SK-N-SH treated with all-trans-retinoic acid at 6 μM for 48 hours (cell line): ENCODE data around the gene DCTN3.

Experiments used
- ATAC-seq: fragments of 200-7000 bp; cut with Tn5 transposase; 3 replicates; pipeline ENCODE4 v1.9.1; 2020; ENCODE audit warnings: mild to moderate bottlenecking, moderate library complexity
- ARNTL ChIP-seq: fragments of 450-650 bp; formaldehyde crosslinking; IDR thresholded peaks from 2 replicates; pipeline ENCODE4 v1.5.0; 2020; ENCODE audit warnings: low read depth, mild to moderate bottlenecking, moderate library complexity, borderline replicate concordance
- BACH2 ChIP-seq: fragments of 250-450 bp; sonication (Bioruptor Pico); IDR thresholded peaks from 2 replicates; pipeline ENCODE4 v1.9.0; 2021; ENCODE audit warnings: mild to moderate bottlenecking, borderline replicate concordance
- CSDC2 ChIP-seq: fragments of 250-450 bp; sonication (Bioruptor Pico); IDR thresholded peaks from 2 replicates; pipeline ENCODE4 v1.5.0; 2020; ENCODE audit warnings: mild to moderate bottlenecking, moderate library complexity
- CSRNP3 ChIP-seq: fragments of 250-450 bp; sonication (Bioruptor Pico); IDR thresholded peaks from 2 replicates; pipeline ENCODE4 v1.5.1; 2021; ENCODE audit warnings: mild to moderate bottlenecking, moderate library complexity
- ESRRG ChIP-seq: fragments of 250-450 bp; sonication (Bioruptor Pico); IDR thresholded peaks from 2 replicates; pipeline ENCODE4 v1.6.1; 2021; ENCODE audit warnings: mild to moderate bottlenecking
- GLIS3 ChIP-seq: fragments of 250-450 bp; sonication (Bioruptor Pico); IDR thresholded peaks from 2 replicates; pipeline ENCODE4 v1.5.0; 2020; ENCODE audit warnings: mild to moderate bottlenecking, moderate library complexity
- ISL1 ChIP-seq: fragments of 250-450 bp; sonication (Bioruptor Pico); IDR thresholded peaks from 2 replicates; pipeline ENCODE4 v2.1.2; 2022; ENCODE audit warnings: mild to moderate bottlenecking, moderate library complexity
- OSR1 ChIP-seq: fragments of 250-450 bp; sonication (Bioruptor Pico); IDR thresholded peaks from 2 replicates; pipeline ENCODE4 v1.8.0; 2022; ENCODE audit warnings: moderate library complexity, mild to moderate bottlenecking, inconsistent platforms
- POU6F1 ChIP-seq: fragments of 250-450 bp; sonication (Bioruptor Pico); IDR thresholded peaks from 2 replicates; pipeline ENCODE4 v1.8.0; 2021; ENCODE audit warnings: low read depth, mild to moderate bottlenecking, moderate library complexity, borderline replicate concordance
- PPARA ChIP-seq: fragments of 250-450 bp; sonication (Bioruptor Pico); IDR thresholded peaks from 2 replicates; pipeline ENCODE4 v1.5.0; 2020; ENCODE audit warnings: mild to moderate bottlenecking, borderline replicate concordance
- SNAI2 ChIP-seq: fragments of 250-450 bp; sonication (Bioruptor Pico); IDR thresholded peaks from 2 replicates; pipeline ENCODE4 v1.5.0; 2020; ENCODE audit warnings: mild to moderate bottlenecking, moderate library complexity
- TCF4 ChIP-seq: fragments of 250-450 bp; sonication (Bioruptor Pico); IDR thresholded peaks from 2 replicates; pipeline ENCODE4 v1.8.0; 2021; ENCODE audit warnings: mild to moderate bottlenecking, moderate library complexity, borderline replicate concordance
- TOX ChIP-seq: fragments of 250-450 bp; sonication (Bioruptor Pico); IDR thresholded peaks from 2 replicates; pipeline ENCODE4 v1.8.0; 2021; ENCODE audit warnings: mild to moderate bottlenecking, moderate library complexity, borderline replicate concordance
- TSHZ2 ChIP-seq: fragments of 250-450 bp; sonication (Bioruptor Pico); IDR thresholded peaks from 2 replicates; pipeline ENCODE4 v1.5.0; 2020; ENCODE audit warnings: mild to moderate bottlenecking, moderate library complexity
- ZC3H10 ChIP-seq: fragments of 250-450 bp; sonication (Bioruptor Pico); IDR thresholded peaks from 2 replicates; pipeline ENCODE4 v1.5.1; 2021; ENCODE audit warnings: mild to moderate bottlenecking, moderate library complexity
- ZFP3 ChIP-seq: fragments of 250-450 bp; sonication (Bioruptor Pico); IDR thresholded peaks from 2 replicates; pipeline ENCODE4 v1.5.0; 2020; ENCODE audit warnings: mild to moderate bottlenecking, moderate library complexity
- ZNF565 ChIP-seq: fragments of 450-650 bp; formaldehyde crosslinking; conservative IDR thresholded peaks from 2 replicates; pipeline ENCODE4 v1.5.0; 2020; ENCODE audit warnings: low read depth, mild to moderate bottlenecking, moderate library complexity
- ZNF70 ChIP-seq: fragments of 450-650 bp; formaldehyde crosslinking; IDR thresholded peaks from 2 replicates; pipeline ENCODE4 v1.5.0; 2020; ENCODE audit warnings: mild to moderate bottlenecking, moderate library complexity
- ZNF8 ChIP-seq: fragments of 450-650 bp; formaldehyde crosslinking; IDR thresholded peaks from 2 replicates; pipeline ENCODE4 v1.5.0; 2020; ENCODE audit warnings: mild to moderate bottlenecking, moderate library complexity
- TF ChIP-seq, protein P1 (sequence below): fragments of 250-450 bp; sonication (Bioruptor Pico); IDR thresholded peaks from 2 replicates; pipeline ENCODE4 v1.8.0; 2020; ENCODE audit warnings: mild to moderate bottlenecking, moderate library complexity, borderline replicate concordance
- TF ChIP-seq, protein P2 (sequence below): fragments of 250-450 bp; sonication (Bioruptor Pico); IDR thresholded peaks from 2 replicates; pipeline ENCODE4 v1.5.1; 2020; ENCODE audit warnings: low read depth, mild to moderate bottlenecking, moderate library complexity

The DCTN3 gene

GRCh38 chr9:34572628-34573027 is 47.7 kb downstream of the DCTN3 start:
- TF ChIP-seq ISL1 (no peak), OSR1 (CRISPR knock-in tag) (no peak), ZNF70 (CRISPR knock-in tag) (no peak), ZC3H10 (CRISPR knock-in tag) (no peak), TOX (CRISPR knock-in tag) (no peak), TCF4 (no peak), POU6F1 (CRISPR knock-in tag) (no peak)
- TF ChIP-seq, all 23 proteins: peak for 0
- no peak for ATAC-seq

DNA sequence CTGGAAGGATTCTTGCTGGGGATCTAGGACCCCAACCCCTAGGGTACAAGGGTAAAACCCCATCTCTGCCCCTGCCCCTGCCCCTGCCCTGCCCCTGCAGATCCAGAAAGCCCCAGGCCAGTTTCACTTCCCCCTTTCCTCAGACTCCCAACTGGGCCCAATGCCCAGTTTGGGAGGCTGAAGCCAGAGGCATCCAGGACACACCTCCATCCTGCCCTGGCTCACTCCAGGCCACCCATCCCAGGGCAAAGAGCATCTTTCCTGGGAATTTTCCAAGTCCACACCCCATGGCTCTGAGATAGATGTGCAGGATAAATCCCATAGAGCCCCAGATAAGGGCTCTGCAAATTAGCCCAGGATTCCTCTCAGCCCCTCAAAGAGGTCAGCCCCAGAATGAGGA is 48.2 kb downstream of the DCTN3 start:
- ATAC-seq, result peak; percentile 31; the same call in 2 of the 3 replicates
- TF ChIP-seq GLIS3 (no peak), TOX (CRISPR knock-in tag) (no peak), ZNF565 (CRISPR knock-in tag) (no peak), TCF4 (no peak), ARNTL (CRISPR knock-in tag) (no peak), CSDC2 (CRISPR knock-in tag) (no peak), TSHZ2 (CRISPR knock-in tag) (no peak), ZNF70 (CRISPR knock-in tag) (no peak), OSR1 (CRISPR knock-in tag) (no peak), ESRRG (no peak), CSRNP3 (CRISPR knock-in tag) (no peak), ZFP3 (no peak), ISL1 (no peak), SNAI2 (CRISPR knock-in tag) (no peak)
- TF ChIP-seq, protein P1, sequence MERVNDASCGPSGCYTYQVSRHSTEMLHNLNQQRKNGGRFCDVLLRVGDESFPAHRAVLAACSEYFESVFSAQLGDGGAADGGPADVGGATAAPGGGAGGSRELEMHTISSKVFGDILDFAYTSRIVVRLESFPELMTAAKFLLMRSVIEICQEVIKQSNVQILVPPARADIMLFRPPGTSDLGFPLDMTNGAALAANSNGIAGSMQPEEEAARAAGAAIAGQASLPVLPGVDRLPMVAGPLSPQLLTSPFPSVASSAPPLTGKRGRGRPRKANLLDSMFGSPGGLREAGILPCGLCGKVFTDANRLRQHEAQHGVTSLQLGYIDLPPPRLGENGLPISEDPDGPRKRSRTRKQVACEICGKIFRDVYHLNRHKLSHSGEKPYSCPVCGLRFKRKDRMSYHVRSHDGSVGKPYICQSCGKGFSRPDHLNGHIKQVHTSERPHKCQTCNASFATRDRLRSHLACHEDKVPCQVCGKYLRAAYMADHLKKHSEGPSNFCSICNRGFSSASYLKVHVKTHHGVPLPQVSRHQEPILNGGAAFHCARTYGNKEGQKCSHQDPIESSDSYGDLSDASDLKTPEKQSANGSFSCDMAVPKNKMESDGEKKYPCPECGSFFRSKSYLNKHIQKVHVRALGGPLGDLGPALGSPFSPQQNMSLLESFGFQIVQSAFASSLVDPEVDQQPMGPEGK (CRISPR knock-in tag), result no peak
- TF ChIP-seq, protein P2, sequence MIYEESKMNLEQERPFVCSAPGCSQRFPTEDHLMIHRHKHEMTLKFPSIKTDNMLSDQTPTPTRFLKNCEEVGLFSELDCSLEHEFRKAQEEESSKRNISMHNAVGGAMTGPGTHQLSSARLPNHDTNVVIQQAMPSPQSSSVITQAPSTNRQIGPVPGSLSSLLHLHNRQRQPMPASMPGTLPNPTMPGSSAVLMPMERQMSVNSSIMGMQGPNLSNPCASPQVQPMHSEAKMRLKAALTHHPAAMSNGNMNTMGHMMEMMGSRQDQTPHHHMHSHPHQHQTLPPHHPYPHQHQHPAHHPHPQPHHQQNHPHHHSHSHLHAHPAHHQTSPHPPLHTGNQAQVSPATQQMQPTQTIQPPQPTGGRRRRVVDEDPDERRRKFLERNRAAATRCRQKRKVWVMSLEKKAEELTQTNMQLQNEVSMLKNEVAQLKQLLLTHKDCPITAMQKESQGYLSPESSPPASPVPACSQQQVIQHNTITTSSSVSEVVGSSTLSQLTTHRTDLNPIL (CRISPR knock-in tag), result no peak

GRCh38 chr9:34571481-34571810 is 48.8 kb downstream of the DCTN3 start:
- ATAC-seq, result no peak
- TF ChIP-seq CSRNP3 (CRISPR knock-in tag) (no peak), BACH2 (CRISPR knock-in tag) (no peak), CSDC2 (CRISPR knock-in tag) (no peak), SNAI2 (CRISPR knock-in tag) (no peak), GLIS3 (no peak), OSR1 (CRISPR knock-in tag) (no peak), ZC3H10 (CRISPR knock-in tag) (no peak), ZNF70 (CRISPR knock-in tag) (no peak), TCF4 (no peak), ZNF565 (CRISPR knock-in tag) (no peak), ZFP3 (no peak), PPARA (CRISPR knock-in tag) (no peak), TOX (CRISPR knock-in tag) (no peak), ZNF8 (CRISPR knock-in tag) (no peak)
- TF ChIP-seq, protein P2 (CRISPR knock-in tag), result no peak
- TF ChIP-seq, protein P1 (CRISPR knock-in tag), result no peak
